B cell (primary cell): Measurements from ENCODE around the gene SPEG. TPM values are rescaled to one million over a fixed set of nuclear protein-coding genes. Genes with fewer than 3 reads are reported as not detected.

ENCODE experiments used
- ATAC-seq: fragments of 200-7000 bp; cut with Tn5 transposase; one replicate; pipeline ENCODE4 v1.10.0; 2021; ENCODE audit warnings: low read depth, mild to moderate bottlenecking, moderate number of reproducible peaks, moderate library complexity
- CTCF ChIA-PET: fragments of 350-600 bp; sonication (Branson Sonifier 250); formaldehyde crosslinking; loops from one replicate; lab custom pipeline; 2021; ENCODE audit warnings: antibody characterized with exemption, inconsistent platforms; lab: Charles Lee
- POLR2A ChIA-PET: fragments of 350-600 bp; sonication (Branson Sonifier 250); formaldehyde crosslinking; loops from one replicate; lab custom pipeline; 2021; ENCODE audit warnings: antibody characterized with exemption; lab: Charles Lee
- DNase-seq: peaks from one replicate; pipeline ENCODE4 v3.0.0; 2013
- H2AFZ ChIP-seq: 2 replicates; pipeline ENCODE4 v1.6.1; 2012; ENCODE audit warnings: mild to moderate bottlenecking, low read depth, low read length; ENCODE audit not compliant: insufficient read depth, poor library complexity, severe bottlenecking
- H3K27ac ChIP-seq, 2 donors: 1 replicate in 1 of 2; 2 replicates in 1 of 2; pipeline ENCODE4 v1.5.1; 2012 to 2013; ENCODE audit warnings: low read length in 2 of 2, mild to moderate bottlenecking in 2 of 2, moderate library complexity in 1 of 2
- H3K27me3 ChIP-seq, 4 experiments: fragments of 200-600 bp in 1 of 4; sonication (generic) in 1 of 4; replicated peaks in 1 of 4; 1 replicate in 2 of 4; 2 replicates in 2 of 4; pipeline versions ENCODE4 v1.6.1 to v1.7.0; 2013 to 2016; ENCODE audit warnings: low read length in 3 of 4, mild to moderate bottlenecking in 2 of 4, mixed read lengths in 1 of 4, moderate library complexity in 1 of 4; ENCODE audit not compliant: insufficient read depth in 4 of 4, control insufficient read depth in 3 of 4; ENCODE audit errors: control extremely low read depth in 1 of 4
- H3K36me3 ChIP-seq, 2 experiments: replicated peaks in 1 of 2; 1 replicate in 1 of 2; 2 replicates in 1 of 2; pipeline versions ENCODE4 v1.6.1 to v1.7.1; 2013; ENCODE audit warnings: low read length in 1 of 2; ENCODE audit not compliant: insufficient read depth in 2 of 2, control insufficient read depth in 1 of 2; ENCODE audit errors: control extremely low read depth in 1 of 2, extremely low read depth in 1 of 2
- H3K4me1 ChIP-seq, 2 donors: fragments of 200-600 bp in 1 of 2; sonication (generic) in 1 of 2; 1 replicate in 1 of 2; 2 replicates in 1 of 2; pipeline versions ENCODE4 v1.5.1 to v1.6.1; 2013 to 2017; ENCODE audit warnings: low read length in 2 of 2; ENCODE audit not compliant: control insufficient read depth in 2 of 2, insufficient read depth in 2 of 2
- H3K4me2 ChIP-seq: replicated peaks from 2 replicates; pipeline ENCODE3; 2012; ENCODE audit warnings: mild to moderate bottlenecking, low read depth, low read length; ENCODE audit not compliant: poor library complexity, severe bottlenecking
- H3K4me3 ChIP-seq, 5 experiments: fragments of 200-600 bp in 1 of 5; sonication (generic) in 1 of 5; 1 replicate in 3 of 5; 2 replicates in 2 of 5; pipeline versions ENCODE4 v1.5.1 to v1.7.0; 2011 to 2016; ENCODE audit warnings: low read length in 4 of 5, mild to moderate bottlenecking in 4 of 5, low read depth in 2 of 5, control low read depth in 1 of 5, moderate library complexity in 1 of 5; ENCODE audit not compliant: insufficient read depth in 1 of 5; ENCODE audit errors: control extremely low read depth in 1 of 5, extremely low read depth in 1 of 5
- H3K79me2 ChIP-seq: fragments of 200-600 bp; sonication (generic); one replicate; pipeline ENCODE4 v1.6.0; 2016; ENCODE audit warnings: low read length; ENCODE audit not compliant: control insufficient read depth, insufficient read depth
- H3K9ac ChIP-seq: fragments of 200-600 bp; sonication (generic); 2 replicates; pipeline ENCODE4 v1.6.1; 2017; ENCODE audit warnings: mild to moderate bottlenecking, low read length, moderate library complexity
- H3K9me3 ChIP-seq, 3 donors: one replicate each; pipeline versions ENCODE4 v1.6.1 to v1.7.1; 2013; ENCODE audit warnings: low read length in 2 of 3; ENCODE audit not compliant: control insufficient read depth in 2 of 3, insufficient read depth in 1 of 3; ENCODE audit errors: control extremely low read depth in 1 of 3
- H4K20me1 ChIP-seq: 2 replicates; pipeline ENCODE4 v1.6.0; 2012; ENCODE audit warnings: mild to moderate bottlenecking, low read length; ENCODE audit not compliant: insufficient read depth, control insufficient read depth, poor library complexity, severe bottlenecking
- H3K27ac Mint-ChIP-seq: one replicate; pipeline ENCODE4 v1.8.0; 2021; ENCODE audit warnings: mixed read lengths
- H3K27me3 Mint-ChIP-seq: one replicate; pipeline ENCODE4 v1.8.0; 2021; ENCODE audit warnings: mixed read lengths
- H3K4me1 Mint-ChIP-seq: one replicate; pipeline ENCODE4 v1.8.0; 2021; ENCODE audit warnings: mixed read lengths
- H3K4me3 Mint-ChIP-seq: one replicate; pipeline ENCODE4 v1.8.0; 2021; ENCODE audit warnings: mixed read lengths
- H3K9me3 Mint-ChIP-seq: one replicate; pipeline ENCODE4 v1.8.0; 2022; ENCODE audit warnings: mixed read lengths; ENCODE audit not compliant: insufficient read depth
- CTCF ChIP-seq: fragments of 200-600 bp; IDR thresholded peaks from one replicate; pipeline ENCODE4 v1.8.0; 2022; ENCODE audit warnings: antibody characterized with exemption, mild to moderate bottlenecking
- EZH2 ChIP-seq: IDR thresholded peaks from 2 replicates; pipeline ENCODE4 v1.6.1; 2012; ENCODE audit warnings: borderline replicate concordance, low read depth, mild to moderate bottlenecking, moderate library complexity, low read length; ENCODE audit not compliant: insufficient read depth, poor library complexity, severe bottlenecking
- WGBS: methylation state at CpG from one replicate; pipeline ENCODE4 v1.1.5; 2013; ENCODE audit warnings: missing lambda C conversion rate; ENCODE audit not compliant: insufficient coverage; 5-methylcytosine and 5-hydroxymethylcytosine counted together
- intact Hi-C: fragments of 100-400 bp; cut with micrococcal nuclease; formaldehyde crosslinking; loops from one replicate; pipeline ENCODE4 v1.10.0; 2022
- polyA plus RNA-seq: library from polyadenylated mRNA; depleted of rRNA; stranded (reverse); fragments of >200 nt; gene quantifications from 2 replicates; pipeline ENCODE4 v1.2.3, GENCODE V29; 2012
- total RNA-seq, 2 donors: library from RNA; stranded (reverse); fragments of 120-200 nt in 1 of 2; gene quantifications; 1 replicate in 1 of 2; 2 replicates in 1 of 2; pipeline versions ENCODE4 v1.2.3 to v1.2.4, GENCODE V29; 2013 to 2022

Gene SPEG
- total and polyA plus RNA-seq, 2 donors (not counting 1 experiment from before 2014, with no cell fraction given): 0.03 to 0.74 TPM

GRCh38 chr2:219519526-219519916 lies 84.9 kb downstream of the SPEG start:
- no peaks in the 10 kb centered on the region for H3K36me3 ChIP-seq
- peaks cover 0 to 8% (median 0%) of the 10 kb centered on the region in 3 donors for H3K9me3 ChIP-seq
- H3K27ac ChIP-seq: no peak overlapping the region
- H3K4me3 Mint-ChIP-seq: no peak overlapping the region
- H3K4me1 Mint-ChIP-seq: peaks cover 14% of the 10 kb centered on the region
- no peaks in the 10 kb centered on the region for H3K79me2 ChIP-seq
- H3K4me3 ChIP-seq: no peak overlapping the region
- DNase-seq (no peak), ATAC-seq (no peak)
- 95% methylated on average over 8 of the region's 9 CpGs for WGBS
- intact Hi-C loops: no loop called here
- H3K4me1 ChIP-seq: peaks cover 10 to 17% of the 10 kb centered on the region in 2 donors
- H3K27me3 ChIP-seq: peaks cover 1 to 83% (median 30%) of the 10 kb centered on the region in 4 experiments
- ChIA-PET CTCF (interaction anchor here (1.1 to 1.7 kb wide), 4 partner anchors 10 to 12 kb away, joined by 4 to 8 read pairs (median 4); no protein-coding TSS in a partner anchor), POLR2A (interaction anchor here (1.1 kb wide), 1 partner anchor 11 kb away, joined by 3 read pairs; no protein-coding TSS in a partner anchor)
- no peak overlapping the region for H3K4me2 ChIP-seq
- no peaks in the 10 kb centered on the region for H3K9me3 Mint-ChIP-seq
- H3K9ac ChIP-seq: no peak overlapping the region
- peaks cover 69% of the 10 kb centered on the region for H3K27me3 Mint-ChIP-seq
- H3K27ac Mint-ChIP-seq: no peak overlapping the region
- TF ChIP-seq EZH2 (no peak), CTCF (no peak)
- no peak overlapping the region for H2AFZ ChIP-seq
- H4K20me1 ChIP-seq: no peaks in the 10 kb centered on the region

GRCh38 chr2:219520079-219520478 lies 85.4 kb downstream of the SPEG start:
- DNase-seq: no peak
- POLR2A ChIA-PET: interaction anchor here (1.1 kb wide), 1 partner anchor 11 kb away, joined by 3 read pairs; no protein-coding TSS in a partner anchor
- 71% methylated on average over 8 of the region's 8 CpGs for WGBS
- Histone ChIP-seq H3K4me2 (no peak overlapping the region), H2AFZ (no peak overlapping the region), H3K9me3 (peaks cover 0 to 8% (median 0%) of the 10 kb centered on the region in 3 donors), H3K27ac (no peak overlapping the region), H3K4me1 (peaks cover 10 to 17% of the 10 kb centered on the region in 2 donors), H3K9ac (no peak overlapping the region), H3K36me3 (no peaks in the 10 kb centered on the region), H3K4me3 (no peak overlapping the region), H3K79me2 (no peaks in the 10 kb centered on the region), H4K20me1 (no peaks in the 10 kb centered on the region), H3K27me3 (peaks cover 1 to 83% (median 33%) of the 10 kb centered on the region in 4 experiments)
- Mint-ChIP-seq H3K27me3 (peaks cover 73% of the 10 kb centered on the region), H3K4me3 (no peak overlapping the region), H3K9me3 (no peaks in the 10 kb centered on the region), H3K4me1 (peaks cover 14% of the 10 kb centered on the region), H3K27ac (no peak overlapping the region)
- intact Hi-C loops: no loop called here
- no peak for ATAC-seq
- CTCF ChIA-PET: interaction anchor here (1.1 to 1.7 kb wide), 6 partner anchors 9 to 22 kb away, joined by 4 to 8 read pairs (median 4); partner anchors contain the start of gene GMPPA
- TF ChIP-seq EZH2 (no peak), CTCF (no peak)
